HG03558 (cell line): ENCODE data around the gene CTDP1.
"Not testable (repeated sequence)": the region's sequence is repeated elsewhere in the genome, so short reads cannot be mapped to it uniquely, and the experiment has no call there.

ENCODE experiments used
- ATAC-seq: cut with Tn5 transposase; IDR thresholded peaks from one replicate; pipeline ENCODE4 v1.9.1; 2021; ENCODE audit warnings: moderate number of reproducible peaks; ENCODE audit not compliant: unreplicated experiment; ENCODE audit errors: extremely low read depth

CTDP1 gene

GRCh38 chr18:79718878-79719477 is 39.4 kb downstream of the CTDP1 start:
- no peak for ATAC-seq

GRCh38 chr18:79719478-79720358 is 40.1 kb downstream of the CTDP1 start:
- ATAC-seq, result not testable (repeated sequence)

GRCh38 chr18:79720359-79720733 is 40.7 kb downstream of the CTDP1 start:
- ATAC-seq, result no peak

GRCh38 chr18:79723036-79723435 is 43.4 kb downstream of the CTDP1 start:
- ATAC-seq, result no peak

GRCh38 chr18:79723628-79724027 is 44.0 kb downstream of the CTDP1 start:
- no peak for ATAC-seq

GRCh38 chr18:79724299-79725080 is 44.9 kb downstream of the CTDP1 start:
- no peak for ATAC-seq

- no peak for ATAC-seq
Measured at GRCh38 chr18:79725486-79725885, 45.9 kb downstream of the CTDP1 start.

GRCh38 chr18:79726721-79727120 is 47.1 kb downstream of the CTDP1 start:
- no peak for ATAC-seq

GRCh38 chr18:79727211-79727610 is 47.6 kb downstream of the CTDP1 start:
- ATAC-seq, result no peak

GRCh38 chr18:79728931-79729586 is 49.5 kb downstream of the CTDP1 start:
- ATAC-seq, result no peak

- no peak for ATAC-seq
Measured at GRCh38 chr18:79729611-79730010, 50.0 kb downstream of the CTDP1 start.

GRCh38 chr18:79730804-79731203 is 51.2 kb downstream of the CTDP1 start:
- no peak for ATAC-seq

- ATAC-seq, result not testable (repeated sequence)
Measured at GRCh38 chr18:79731881-79732720, 52.5 kb downstream of the CTDP1 start.

- ATAC-seq, result no peak
Measured at GRCh38 chr18:79732721-79733025, 53.1 kb downstream of the CTDP1 start.

- ATAC-seq, result no peak
Measured at GRCh38 chr18:79733135-79733701, 53.6 kb downstream of the CTDP1 start.

GRCh38 chr18:79733986-79734770 is 54.6 kb downstream of the CTDP1 start:
- ATAC-seq, result no peak

- no peak for ATAC-seq
Measured at GRCh38 chr18:79735071-79735980, 55.7 kb downstream of the CTDP1 start.

GRCh38 chr18:79736230-79736629 is 56.6 kb downstream of the CTDP1 start:
- ATAC-seq, result no peak
